Suprapubic skin (tissue), 4 donors: ENCODE measurements around the gene RPRD1B.

Experiments used
- POLR2A ChIP-seq, 2 donors: fragments of 450-650 bp; IDR thresholded peaks; one replicate each; pipeline ENCODE4 v1.6.1; 2017; ENCODE audit warnings: antibody characterized with exemption in 2 of 2, mild to moderate bottlenecking in 2 of 2, moderate library complexity in 2 of 2
- POLR2AphosphoS5 ChIP-seq, 3 donors: sonication (generic); formaldehyde crosslinking; IDR thresholded peaks; one replicate each; pipeline ENCODE4 v1.6.1; 2017; ENCODE audit warnings: antibody characterized with exemption in 3 of 3
- TF ChIP-seq, protein P1 (sequence below), 2 donors: fragments of 200-600 bp in 1 of 2; fragments of 450-650 bp in 1 of 2; sonication (generic) in 1 of 2; IDR thresholded peaks; one replicate each; pipeline ENCODE4 v1.5.1; 2016 to 2019; ENCODE audit warnings: antibody characterized with exemption in 2 of 2, mild to moderate bottlenecking in 1 of 2, moderate library complexity in 1 of 2

DNA sequence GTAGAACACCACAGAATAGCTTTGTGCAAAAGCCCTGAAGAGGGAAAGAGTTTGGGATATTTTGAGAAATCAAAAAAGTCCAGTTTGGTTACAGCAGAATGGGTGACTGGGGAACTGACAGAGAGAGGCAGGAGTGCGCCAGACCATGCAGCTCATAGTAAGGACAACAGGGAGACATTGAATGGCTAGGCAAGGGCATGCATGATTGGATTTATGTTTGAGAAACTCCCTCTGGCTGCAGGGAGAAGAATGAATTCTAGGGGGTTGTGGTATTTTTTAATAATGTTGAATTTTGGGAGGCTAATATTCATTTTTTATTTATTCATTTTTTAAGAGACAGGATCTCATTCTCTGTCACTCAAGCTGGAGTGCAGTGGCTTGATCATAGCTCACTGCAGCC is 81.7 kb downstream of the RPRD1B start:
- TF ChIP-seq, protein P1, sequence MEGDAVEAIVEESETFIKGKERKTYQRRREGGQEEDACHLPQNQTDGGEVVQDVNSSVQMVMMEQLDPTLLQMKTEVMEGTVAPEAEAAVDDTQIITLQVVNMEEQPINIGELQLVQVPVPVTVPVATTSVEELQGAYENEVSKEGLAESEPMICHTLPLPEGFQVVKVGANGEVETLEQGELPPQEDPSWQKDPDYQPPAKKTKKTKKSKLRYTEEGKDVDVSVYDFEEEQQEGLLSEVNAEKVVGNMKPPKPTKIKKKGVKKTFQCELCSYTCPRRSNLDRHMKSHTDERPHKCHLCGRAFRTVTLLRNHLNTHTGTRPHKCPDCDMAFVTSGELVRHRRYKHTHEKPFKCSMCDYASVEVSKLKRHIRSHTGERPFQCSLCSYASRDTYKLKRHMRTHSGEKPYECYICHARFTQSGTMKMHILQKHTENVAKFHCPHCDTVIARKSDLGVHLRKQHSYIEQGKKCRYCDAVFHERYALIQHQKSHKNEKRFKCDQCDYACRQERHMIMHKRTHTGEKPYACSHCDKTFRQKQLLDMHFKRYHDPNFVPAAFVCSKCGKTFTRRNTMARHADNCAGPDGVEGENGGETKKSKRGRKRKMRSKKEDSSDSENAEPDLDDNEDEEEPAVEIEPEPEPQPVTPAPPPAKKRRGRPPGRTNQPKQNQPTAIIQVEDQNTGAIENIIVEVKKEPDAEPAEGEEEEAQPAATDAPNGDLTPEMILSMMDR (IDR thresholded peaks at IDR 0.05): no peak
- TF ChIP-seq POLR2AphosphoS5 (IDR thresholded peaks at IDR 0.05) (no peak), POLR2A (IDR thresholded peaks at IDR 0.05) (no peak)
